ENCODE measurements around the gene PPP1R3D.
A peak's percentile ranks its signal among the peaks of the same experiment; 100 is the strongest.
"Not testable (repeated sequence)": the region's sequence is repeated elsewhere in the genome, so short reads cannot be mapped to it uniquely, and the experiment has no call there.

PPP1R3D gene

GRCh38 chr20:59940129-59940955 lies at the start of gene PPP1R3D, which contains the start of gene FAM217B:
PPP1R3D (minus strand) TSS chr20:59940305; CDS start chr20:59939931, 374 bp downstream.
FAM217B (plus strand) TSS chr20:59940389; CDS start chr20:59943944, 3,555 bp downstream.
- DNase-seq: peak; percentile 85 to 94

GRCh38 chr20:59988141-59988540 lies 48.0 kb upstream of the PPP1R3D start:
- no peak for DNase-seq

GRCh38 chr20:59987135-59987534 lies 47.0 kb upstream of the PPP1R3D start:
- no peak for DNase-seq

- DNase-seq: no peak
Observed at GRCh38 chr20:59985864-59986263, 45.8 kb upstream of the PPP1R3D start.

GRCh38 chr20:59985164-59985563 lies 45.1 kb upstream of the PPP1R3D start:
- no peak for DNase-seq

- no peak for DNase-seq
Observed at GRCh38 chr20:59984541-59984940, 44.4 kb upstream of the PPP1R3D start.

- DNase-seq: no peak
Observed at GRCh38 chr20:59983076-59983475, 43.0 kb upstream of the PPP1R3D start.

GRCh38 chr20:59977086-59977485 lies 37.0 kb upstream of the PPP1R3D start:
- no peak for DNase-seq

GRCh38 chr20:59976156-59976782 lies 36.2 kb upstream of the PPP1R3D start:
- no peak for DNase-seq

GRCh38 chr20:59972037-59972801 lies 32.1 kb upstream of the PPP1R3D start:
- no peak for DNase-seq

GRCh38 chr20:59971428-59971827 lies 31.3 kb upstream of the PPP1R3D start:
- no peak for DNase-seq

GRCh38 chr20:59966428-59966827 lies 26.3 kb upstream of the PPP1R3D start:
- DNase-seq: no peak

GRCh38 chr20:59962155-59962554 lies 22.1 kb upstream of the PPP1R3D start:
- DNase-seq: no peak

GRCh38 chr20:59961423-59961822 lies 21.3 kb upstream of the PPP1R3D start:
- DNase-seq: no peak

- DNase-seq: no peak
Observed at GRCh38 chr20:59958626-59959025, 18.5 kb upstream of the PPP1R3D start.

GRCh38 chr20:59958123-59958522 lies 18.0 kb upstream of the PPP1R3D start, which contains the start of gene CDH26:
CDH26 (plus strand) TSS chr20:59958423; CDS start chr20:59958727, 304 bp downstream.
- DNase-seq: no peak

GRCh38 chr20:59957568-59957967 lies 17.5 kb upstream of the PPP1R3D start:
- DNase-seq: not testable (repeated sequence)

GRCh38 chr20:59955131-59955796 lies 15.2 kb upstream of the PPP1R3D start:
- DNase-seq: peak in 1 of 2 experiments; percentile 16

GRCh38 chr20:59954718-59955117 lies 14.6 kb upstream of the PPP1R3D start:
- no peak for DNase-seq

- DNase-seq: no peak
Observed at GRCh38 chr20:59949911-59950310, 9.8 kb upstream of the PPP1R3D start.

- DNase-seq: peak; percentile 21 to 24
Observed at GRCh38 chr20:59948828-59949720, 9.0 kb upstream of the PPP1R3D start.

GRCh38 chr20:59948212-59948611 lies 8.1 kb upstream of the PPP1R3D start:
- DNase-seq: no peak
